Nephron progenitor cell (in vitro differentiated cells): ENCODE results near the gene POLN.

ENCODE experiments used
- DNase-seq: peaks from one replicate; pipeline ENCODE4 v3.0.0; 2021
- H3K27ac Mint-ChIP-seq: 2 replicates; pipeline ENCODE4 v1.8.0; 2021; ENCODE audit warnings: mild to moderate bottlenecking, moderate library complexity, mixed read lengths
- H3K27me3 Mint-ChIP-seq: 2 replicates; pipeline ENCODE4 v1.8.0; 2021; ENCODE audit warnings: mild to moderate bottlenecking, low read depth, mixed read lengths; ENCODE audit not compliant: poor library complexity
- H3K36me3 Mint-ChIP-seq: 2 replicates; pipeline ENCODE4 v1.8.0; 2021; ENCODE audit warnings: low read depth, mixed read lengths
- H3K4me1 Mint-ChIP-seq: 2 replicates; pipeline ENCODE4 v1.8.0; 2021; ENCODE audit warnings: mixed read lengths
- H3K4me3 Mint-ChIP-seq: 2 replicates; pipeline ENCODE4 v1.8.0; 2021; ENCODE audit warnings: mild to moderate bottlenecking, moderate library complexity, mixed read lengths
- H3K9me3 Mint-ChIP-seq: 2 replicates; pipeline ENCODE4 v1.8.0; 2021; ENCODE audit warnings: mild to moderate bottlenecking, moderate library complexity, mixed read lengths
- TF ChIP-seq, protein P1 (sequence below): fragments of 200-600 bp; sonication (generic); IDR thresholded peaks from 2 replicates; pipeline ENCODE4 v1.5.0; 2021; ENCODE audit warnings: antibody characterized with exemption

The POLN gene

DNA sequence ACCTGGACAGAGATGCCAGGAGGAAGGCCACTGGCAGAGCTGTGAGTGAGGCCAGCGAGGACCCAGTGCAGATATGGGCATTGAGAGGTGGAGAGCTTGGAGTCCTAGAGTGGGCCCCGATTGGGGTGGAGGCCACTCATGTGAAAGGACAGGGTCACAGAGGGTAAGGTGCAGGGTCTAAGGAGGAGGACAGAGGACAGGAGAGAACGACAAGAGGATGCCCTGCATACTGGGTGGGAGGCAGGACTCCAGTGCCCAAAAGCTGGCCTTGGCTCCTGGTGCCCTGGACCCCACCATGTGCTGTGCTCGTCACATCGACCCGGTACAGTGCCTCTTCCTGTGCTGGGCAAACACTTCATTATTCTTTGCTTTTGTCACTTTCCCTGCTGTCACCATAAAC is 116.1 kb downstream of the POLN start:
- DNase-seq: no peak
- Mint-ChIP-seq H3K27ac (no peak overlapping the region), H3K4me3 (no peak overlapping the region), H3K36me3 (no peaks in the 10 kb centered on the region), H3K27me3 (peaks cover 11% of the 10 kb centered on the region), H3K4me1 (no peaks in the 10 kb centered on the region), H3K9me3 (peaks cover 5% of the 10 kb centered on the region)
- TF ChIP-seq, protein P1, sequence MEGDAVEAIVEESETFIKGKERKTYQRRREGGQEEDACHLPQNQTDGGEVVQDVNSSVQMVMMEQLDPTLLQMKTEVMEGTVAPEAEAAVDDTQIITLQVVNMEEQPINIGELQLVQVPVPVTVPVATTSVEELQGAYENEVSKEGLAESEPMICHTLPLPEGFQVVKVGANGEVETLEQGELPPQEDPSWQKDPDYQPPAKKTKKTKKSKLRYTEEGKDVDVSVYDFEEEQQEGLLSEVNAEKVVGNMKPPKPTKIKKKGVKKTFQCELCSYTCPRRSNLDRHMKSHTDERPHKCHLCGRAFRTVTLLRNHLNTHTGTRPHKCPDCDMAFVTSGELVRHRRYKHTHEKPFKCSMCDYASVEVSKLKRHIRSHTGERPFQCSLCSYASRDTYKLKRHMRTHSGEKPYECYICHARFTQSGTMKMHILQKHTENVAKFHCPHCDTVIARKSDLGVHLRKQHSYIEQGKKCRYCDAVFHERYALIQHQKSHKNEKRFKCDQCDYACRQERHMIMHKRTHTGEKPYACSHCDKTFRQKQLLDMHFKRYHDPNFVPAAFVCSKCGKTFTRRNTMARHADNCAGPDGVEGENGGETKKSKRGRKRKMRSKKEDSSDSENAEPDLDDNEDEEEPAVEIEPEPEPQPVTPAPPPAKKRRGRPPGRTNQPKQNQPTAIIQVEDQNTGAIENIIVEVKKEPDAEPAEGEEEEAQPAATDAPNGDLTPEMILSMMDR: no peak

GRCh38 chr4:2125023-2125422 is 116.9 kb downstream of the POLN start:
- TF ChIP-seq, protein P1: no peak
- H3K36me3 Mint-ChIP-seq: no peaks in the 10 kb centered on the region

DNA sequence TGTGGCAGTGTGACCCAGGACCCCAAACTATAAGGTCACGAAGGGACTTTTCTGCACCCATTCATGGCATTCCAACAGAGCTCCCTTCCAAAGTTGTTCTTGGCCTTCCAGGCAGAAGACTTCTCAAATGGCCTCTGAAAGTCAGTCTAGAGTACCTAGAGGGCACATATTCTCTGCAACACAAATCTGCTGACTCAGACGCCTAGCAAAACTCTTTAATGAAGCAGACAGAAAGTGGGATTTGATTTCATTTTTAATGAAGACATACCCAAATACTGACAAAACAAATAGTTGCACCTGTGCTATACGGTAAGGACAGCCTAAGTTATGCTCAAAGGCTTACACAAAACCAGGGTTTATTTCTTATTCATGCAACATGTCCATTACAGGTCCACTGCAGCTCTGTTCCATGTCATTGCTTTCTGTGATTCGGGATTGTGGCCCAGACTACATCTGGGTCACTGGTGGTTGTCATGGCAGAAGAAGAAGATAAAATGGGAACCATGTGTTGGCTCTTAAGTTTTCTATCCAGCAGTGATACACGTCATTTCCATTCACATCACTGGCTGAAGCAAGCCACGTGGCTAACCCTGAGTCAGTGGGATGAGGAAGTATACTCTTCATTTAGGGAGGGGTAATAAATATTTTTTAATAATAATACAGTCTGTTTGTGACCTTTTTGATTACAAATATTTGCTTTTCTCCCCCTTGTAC is 125.1 kb downstream of the POLN start:
- Mint-ChIP-seq H3K4me3 (no peak overlapping the region), H3K36me3 (no peaks in the 10 kb centered on the region), H3K4me1 (peaks cover 8% of the 10 kb centered on the region), H3K27ac (no peak overlapping the region), H3K9me3 (peaks cover 6% of the 10 kb centered on the region), H3K27me3 (no peaks in the 10 kb centered on the region)
- no peak for DNase-seq
- TF ChIP-seq, protein P1: no peak

More at GRCh38 chr4:2125023-2125422, 116.9 kb downstream of the POLN start:
- Mint-ChIP-seq H3K9me3 (no peaks in the 10 kb centered on the region), H3K4me1 (no peaks in the 10 kb centered on the region), H3K4me3 (no peak overlapping the region), H3K27ac (no peak overlapping the region), H3K27me3 (peaks cover 11% of the 10 kb centered on the region)
- DNase-seq: no peak

DNA sequence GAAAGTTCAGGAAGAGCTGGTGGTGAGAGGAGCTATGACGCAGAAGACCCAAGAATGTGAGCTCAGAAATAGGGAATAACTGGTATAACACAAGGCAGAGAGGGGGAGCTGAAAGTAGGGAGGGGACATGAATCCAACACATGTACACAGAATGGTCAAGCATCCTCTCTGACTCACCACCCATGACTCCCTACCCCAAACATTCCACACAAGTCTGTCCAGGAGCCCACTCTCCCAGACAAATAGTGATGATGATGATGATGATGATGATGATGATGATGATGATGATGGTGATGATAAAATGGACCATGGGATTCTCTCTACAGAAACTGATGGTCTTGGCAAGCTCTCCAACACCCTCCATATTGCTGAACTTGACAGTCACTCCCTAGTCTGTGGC is 136.4 kb downstream of the POLN start:
- H3K4me3 Mint-ChIP-seq: no peak overlapping the region
- H3K27ac Mint-ChIP-seq: no peak overlapping the region
- H3K27me3 Mint-ChIP-seq: peaks cover 12% of the 10 kb centered on the region
- TF ChIP-seq, protein P1: no peak
- no peaks in the 10 kb centered on the region for H3K4me1 Mint-ChIP-seq
- H3K9me3 Mint-ChIP-seq: peaks cover 36% of the 10 kb centered on the region
- no peak for DNase-seq
- H3K36me3 Mint-ChIP-seq: no peaks in the 10 kb centered on the region

DNA sequence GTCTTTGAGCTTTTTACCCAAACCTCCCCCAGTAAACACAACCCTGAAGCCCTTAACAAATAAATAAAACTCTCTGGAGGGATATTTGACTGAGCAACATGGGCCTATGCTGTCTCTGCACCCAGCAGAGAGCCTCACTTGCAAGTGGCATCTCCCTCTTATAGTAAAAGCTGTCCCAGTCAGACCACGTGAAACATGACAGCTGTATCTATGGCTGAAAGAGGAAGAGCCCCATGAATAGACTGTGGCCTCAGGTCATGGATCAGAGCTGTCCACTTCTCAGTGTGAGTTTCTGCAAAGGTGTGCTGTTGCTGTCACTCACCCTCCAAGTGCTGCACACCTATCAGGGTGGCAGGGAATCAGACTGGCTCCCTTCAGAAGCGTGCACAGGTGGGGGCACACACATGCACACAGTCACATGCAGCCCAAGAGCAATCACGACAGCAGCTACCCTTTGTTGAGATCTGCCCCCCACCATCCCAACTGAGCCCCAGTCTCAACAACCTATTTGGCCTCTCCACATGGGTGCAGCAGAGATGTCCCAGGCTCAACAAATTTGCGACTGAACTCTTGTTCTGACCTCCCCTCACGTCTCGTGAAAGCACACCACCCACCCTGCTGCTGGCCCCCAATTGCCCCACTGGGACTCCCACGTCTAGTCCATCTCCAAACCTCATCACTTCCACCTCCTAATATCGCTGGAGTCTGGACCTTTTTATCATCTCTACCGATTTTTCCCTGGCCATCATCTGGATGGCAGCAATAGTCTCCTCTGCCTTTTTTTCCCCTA is 137.2 kb downstream of the POLN start:
- H3K4me3 Mint-ChIP-seq: no peak overlapping the region

More for the DNA sequence above, 137.2 kb downstream of the POLN start:
- TF ChIP-seq, protein P1: no peak
- Mint-ChIP-seq H3K27me3 (peaks cover 7% of the 10 kb centered on the region), H3K36me3 (no peaks in the 10 kb centered on the region), H3K27ac (no peak overlapping the region), H3K9me3 (peaks cover 39% of the 10 kb centered on the region), H3K4me1 (no peaks in the 10 kb centered on the region)
- no peak for DNase-seq
